ENCODE data around the gene CWF19L2.

- no peak for TF ChIP-seq CTCF (IDR thresholded peaks at IDR 0.05)
- no peak for TF ChIP-seq POLR2A (IDR thresholded peaks at IDR 0.05)
These were observed 163.8 kb downstream of the CWF19L2 start for GRCh38 chr11:107293677-107294344.
